ENCODE measurements around the gene RANBP1.

- TF ChIP-seq, protein P1, sequence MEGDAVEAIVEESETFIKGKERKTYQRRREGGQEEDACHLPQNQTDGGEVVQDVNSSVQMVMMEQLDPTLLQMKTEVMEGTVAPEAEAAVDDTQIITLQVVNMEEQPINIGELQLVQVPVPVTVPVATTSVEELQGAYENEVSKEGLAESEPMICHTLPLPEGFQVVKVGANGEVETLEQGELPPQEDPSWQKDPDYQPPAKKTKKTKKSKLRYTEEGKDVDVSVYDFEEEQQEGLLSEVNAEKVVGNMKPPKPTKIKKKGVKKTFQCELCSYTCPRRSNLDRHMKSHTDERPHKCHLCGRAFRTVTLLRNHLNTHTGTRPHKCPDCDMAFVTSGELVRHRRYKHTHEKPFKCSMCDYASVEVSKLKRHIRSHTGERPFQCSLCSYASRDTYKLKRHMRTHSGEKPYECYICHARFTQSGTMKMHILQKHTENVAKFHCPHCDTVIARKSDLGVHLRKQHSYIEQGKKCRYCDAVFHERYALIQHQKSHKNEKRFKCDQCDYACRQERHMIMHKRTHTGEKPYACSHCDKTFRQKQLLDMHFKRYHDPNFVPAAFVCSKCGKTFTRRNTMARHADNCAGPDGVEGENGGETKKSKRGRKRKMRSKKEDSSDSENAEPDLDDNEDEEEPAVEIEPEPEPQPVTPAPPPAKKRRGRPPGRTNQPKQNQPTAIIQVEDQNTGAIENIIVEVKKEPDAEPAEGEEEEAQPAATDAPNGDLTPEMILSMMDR (conservative IDR thresholded peaks at IDR 0.05) = no peak
- TF ChIP-seq EZH2 (IDR thresholded peaks at IDR 0.05; ENCODE audit: low read depth) = no peak
Measured at GRCh38 chr22:20102203-20102780, 13.6 kb upstream of the RANBP1 start.
